Heart left ventricle (tissue), 13 donors: ENCODE results near the gene CUTA.
"Not testable (repeated sequence)": the region's sequence is repeated elsewhere in the genome, so short reads cannot be mapped to it uniquely, and the experiment has no call there.

Experiments used
- CTCF ChIP-seq, 12 donors: fragments of 200-600 bp; sonication (generic) in 4 of 12; IDR thresholded peaks; one replicate each; pipeline versions ENCODE4 v1.5.0 to v1.8.0; 2018 to 2022; ENCODE audit warnings: antibody characterized with exemption in 12 of 12, mild to moderate bottlenecking in 5 of 12
- POLR2A ChIP-seq, 2 donors: fragments of 450-650 bp; IDR thresholded peaks; one replicate each; pipeline ENCODE4 v1.6.1; 2017; ENCODE audit warnings: antibody characterized with exemption in 2 of 2, mild to moderate bottlenecking in 2 of 2, moderate library complexity in 2 of 2
- donor health status: ischemic (EF 13 %, LVEDD 7.1; RV severe dilation, severe dysfunction).
- donor health status: DM: no; HTN: yes; CAD: no.
- donor health status: DM: no; HTN: no; CAD: no.
- donor health status: ischemic (EF 25% LVEDD 6.9; RV normal size, moderate dysfunction).
- donor health status: ischemic (EF 25% LVEDD 5.7; RV mildly dilated, moderate dysfunction).
- donor health status: ischemic (EF 35%, LVEDD 5.7; RV mildly dilated, moderate dysfunction).
- donor health status: nonischemic (EF 11% LVEDD 7.7; RV severe dilation, severe dysfunction).
- donor health status: DM: yes; HTN: yes; CAD: no.
- donor health status: PGD.
- donor health status: ischemic (EF 29% LVEDD 5.4; RV normal size, mild dysfunction).
- donor health status: nonischemic (EF 23%, LVEDD 6.1; RV moderate dilation, normal function).

- TF ChIP-seq CTCF, POLR2A (IDR thresholded peaks at IDR 0.05): not testable (repeated sequence)
Measured at GRCh38 chr6:33367715-33368025, 50.2 kb downstream of the CUTA start.
